GM23338 (cell line): ENCODE measurements around the gene SPATA13. TPM values are rescaled to one million over a fixed set of nuclear protein-coding genes. Genes with fewer than 3 reads are reported as not detected.

Source experiments
- ATAC-seq: fragments of 200-7000 bp; cut with Tn5 transposase; 3 replicates; pipeline ENCODE4 v1.9.1; 2020
- DNase-seq: peaks from one replicate; pipeline ENCODE4 v3.0.0-alpha.2; 2015; ENCODE audit warnings: low spot score
- H2AFZ ChIP-seq: fragments of 200-600 bp; sonication (generic); 2 replicates; pipeline ENCODE4 v1.8.0; 2016; ENCODE audit warnings: antibody characterized with exemption, mild to moderate bottlenecking, moderate library complexity
- H3F3A ChIP-seq: fragments of 200-600 bp; sonication (generic); replicated peaks from 2 replicates; pipeline ENCODE4 v1.8.0; 2017; ENCODE audit warnings: antibody characterized with exemption, mixed run types, low read depth
- H3K27ac ChIP-seq: fragments of 200-600 bp; sonication (generic); 2 replicates; pipeline ENCODE4 v1.6.1; 2016; ENCODE audit warnings: low read depth
- H3K27me3 ChIP-seq: fragments of 200-600 bp; sonication (generic); 2 replicates; pipeline ENCODE4 v1.8.0; 2016; ENCODE audit warnings: mild to moderate bottlenecking, mixed run types, moderate library complexity; ENCODE audit not compliant: insufficient read depth
- H3K36me3 ChIP-seq: fragments of 200-600 bp; sonication (generic); 2 replicates; pipeline ENCODE4 v1.8.0; 2016; ENCODE audit warnings: mild to moderate bottlenecking; ENCODE audit not compliant: insufficient read depth
- H3K4me1 ChIP-seq: fragments of 200-600 bp; sonication (generic); 2 replicates; pipeline ENCODE4 v1.8.0; 2016; ENCODE audit warnings: mild to moderate bottlenecking, moderate library complexity; ENCODE audit not compliant: insufficient read depth
- H3K4me2 ChIP-seq: fragments of 200-600 bp; sonication (generic); 2 replicates; pipeline ENCODE4 v1.7.1; 2017; ENCODE audit warnings: mixed run types
- H3K4me3 ChIP-seq: fragments of 200-600 bp; sonication (generic); 2 replicates; pipeline ENCODE4 v1.6.1; 2016; ENCODE audit warnings: mixed run types
- H3K79me2 ChIP-seq: fragments of 200-600 bp; sonication (generic); replicated peaks from 2 replicates; pipeline ENCODE4 v1.8.0; 2017; ENCODE audit warnings: mild to moderate bottlenecking; ENCODE audit not compliant: insufficient read depth
- H3K9me2 ChIP-seq: fragments of 200-600 bp; sonication (generic); 2 replicates; pipeline ENCODE4 v1.8.0; 2017; ENCODE audit not compliant: insufficient read depth
- H4K20me1 ChIP-seq: fragments of 200-600 bp; sonication (generic); replicated peaks from 2 replicates; pipeline ENCODE4 v1.8.0; 2017; ENCODE audit warnings: mild to moderate bottlenecking; ENCODE audit not compliant: insufficient read depth
- H3K27ac Mint-ChIP-seq: 2 replicates; pipeline ENCODE4 v1.8.0; 2020; ENCODE audit warnings: inconsistent platforms, mild to moderate bottlenecking, moderate library complexity, mixed read lengths
- H3K27me3 Mint-ChIP-seq: 3 replicates; pipeline ENCODE4 v1.8.0; 2022; ENCODE audit warnings: low read depth, mild to moderate bottlenecking, moderate library complexity, mixed read lengths, inconsistent platforms; ENCODE audit not compliant: insufficient read depth, poor library complexity
- H3K36me3 Mint-ChIP-seq: 3 replicates; pipeline ENCODE4 v1.8.0; 2021; ENCODE audit warnings: low read depth, mild to moderate bottlenecking, inconsistent platforms, moderate library complexity, mixed read lengths
- H3K4me1 Mint-ChIP-seq: 3 replicates; pipeline ENCODE4 v1.8.0; 2020; ENCODE audit warnings: mild to moderate bottlenecking, inconsistent platforms, mixed read lengths
- H3K4me3 Mint-ChIP-seq: 3 replicates; pipeline ENCODE4 v1.8.0; 2021; ENCODE audit warnings: moderate library complexity, mild to moderate bottlenecking, inconsistent platforms, mixed read lengths
- H3K9me3 Mint-ChIP-seq: 3 replicates; pipeline ENCODE4 v1.8.0; 2020; ENCODE audit warnings: moderate library complexity, mild to moderate bottlenecking, inconsistent platforms, mixed read lengths
- CREB1 ChIP-seq: fragments of 250-450 bp; sonication (Bioruptor Pico); IDR thresholded peaks from 2 replicates; pipeline ENCODE4 v1.5.0; 2020; ENCODE audit warnings: low read depth, mild to moderate bottlenecking, moderate library complexity
- EZH2phosphoT487 ChIP-seq: fragments of 200-600 bp; sonication (generic); IDR thresholded peaks from one replicate; pipeline ENCODE4 v1.8.1; 2018; ENCODE audit warnings: antibody characterized with exemption; ENCODE audit not compliant: unreplicated experiment
- NANOG ChIP-seq: IDR thresholded peaks from 2 replicates; pipeline ENCODE4 v1.6.1; 2016; ENCODE audit warnings: antibody characterized with exemption, borderline replicate concordance
- ZNF114 ChIP-seq: fragments of 250-450 bp; sonication (Bioruptor Pico); IDR thresholded peaks from 2 replicates; pipeline ENCODE4 v1.5.0; 2020; ENCODE audit warnings: mild to moderate bottlenecking, moderate library complexity
- ZNF331 ChIP-seq: fragments of 250-450 bp; sonication (Bioruptor Pico); IDR thresholded peaks from 2 replicates; pipeline ENCODE4 v1.5.0; 2020; ENCODE audit warnings: low read depth, mild to moderate bottlenecking, moderate library complexity
- polyA plus RNA-seq: library from polyadenylated mRNA; unstranded; fragments of >200 nt; fragmentation: Nextera tagmentation; extraction: Ambion mirVana; gene quantifications from 2 replicates; pipeline ENCODE4 v1.2.1, GENCODE V29; 2016
- total RNA-seq: library from RNA; depleted of rRNA; stranded (reverse); fragments of >200 nt; shearing (Covaris generic); gene quantifications from 2 replicates; pipeline ENCODE4 v1.2.3, GENCODE V29; 2014
- TF ChIP-seq, protein P1 (sequence below): fragments of 250-450 bp; sonication (Bioruptor Pico); IDR thresholded peaks from 2 replicates; pipeline ENCODE4 v1.5.0; 2020; ENCODE audit warnings: mild to moderate bottlenecking, moderate library complexity

Gene SPATA13
- total and polyA plus RNA-seq, 2 experiments from 2014 or later, result 11.9 to 45.7 TPM

DNA sequence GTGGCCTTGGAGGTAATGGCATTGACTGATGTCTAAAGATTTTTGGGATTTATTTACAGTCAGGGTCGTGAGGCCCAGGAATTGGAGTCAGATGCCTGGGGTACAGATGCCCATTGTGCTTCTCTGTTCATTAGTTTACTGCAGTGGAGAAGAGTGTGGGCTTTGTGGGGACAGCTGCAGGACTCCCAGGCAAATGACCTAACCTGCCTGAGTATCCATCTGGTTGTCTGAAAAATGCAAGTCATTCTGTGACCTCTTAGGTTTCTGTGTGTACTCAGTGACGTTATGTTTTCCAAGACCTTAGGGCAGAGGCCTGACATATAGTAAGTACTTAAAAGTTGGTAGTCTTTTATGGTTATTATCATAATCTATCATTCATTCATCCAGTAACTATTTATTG lies 60.5 kb downstream of the SPATA13 start (continued):
- TF ChIP-seq, protein P1, sequence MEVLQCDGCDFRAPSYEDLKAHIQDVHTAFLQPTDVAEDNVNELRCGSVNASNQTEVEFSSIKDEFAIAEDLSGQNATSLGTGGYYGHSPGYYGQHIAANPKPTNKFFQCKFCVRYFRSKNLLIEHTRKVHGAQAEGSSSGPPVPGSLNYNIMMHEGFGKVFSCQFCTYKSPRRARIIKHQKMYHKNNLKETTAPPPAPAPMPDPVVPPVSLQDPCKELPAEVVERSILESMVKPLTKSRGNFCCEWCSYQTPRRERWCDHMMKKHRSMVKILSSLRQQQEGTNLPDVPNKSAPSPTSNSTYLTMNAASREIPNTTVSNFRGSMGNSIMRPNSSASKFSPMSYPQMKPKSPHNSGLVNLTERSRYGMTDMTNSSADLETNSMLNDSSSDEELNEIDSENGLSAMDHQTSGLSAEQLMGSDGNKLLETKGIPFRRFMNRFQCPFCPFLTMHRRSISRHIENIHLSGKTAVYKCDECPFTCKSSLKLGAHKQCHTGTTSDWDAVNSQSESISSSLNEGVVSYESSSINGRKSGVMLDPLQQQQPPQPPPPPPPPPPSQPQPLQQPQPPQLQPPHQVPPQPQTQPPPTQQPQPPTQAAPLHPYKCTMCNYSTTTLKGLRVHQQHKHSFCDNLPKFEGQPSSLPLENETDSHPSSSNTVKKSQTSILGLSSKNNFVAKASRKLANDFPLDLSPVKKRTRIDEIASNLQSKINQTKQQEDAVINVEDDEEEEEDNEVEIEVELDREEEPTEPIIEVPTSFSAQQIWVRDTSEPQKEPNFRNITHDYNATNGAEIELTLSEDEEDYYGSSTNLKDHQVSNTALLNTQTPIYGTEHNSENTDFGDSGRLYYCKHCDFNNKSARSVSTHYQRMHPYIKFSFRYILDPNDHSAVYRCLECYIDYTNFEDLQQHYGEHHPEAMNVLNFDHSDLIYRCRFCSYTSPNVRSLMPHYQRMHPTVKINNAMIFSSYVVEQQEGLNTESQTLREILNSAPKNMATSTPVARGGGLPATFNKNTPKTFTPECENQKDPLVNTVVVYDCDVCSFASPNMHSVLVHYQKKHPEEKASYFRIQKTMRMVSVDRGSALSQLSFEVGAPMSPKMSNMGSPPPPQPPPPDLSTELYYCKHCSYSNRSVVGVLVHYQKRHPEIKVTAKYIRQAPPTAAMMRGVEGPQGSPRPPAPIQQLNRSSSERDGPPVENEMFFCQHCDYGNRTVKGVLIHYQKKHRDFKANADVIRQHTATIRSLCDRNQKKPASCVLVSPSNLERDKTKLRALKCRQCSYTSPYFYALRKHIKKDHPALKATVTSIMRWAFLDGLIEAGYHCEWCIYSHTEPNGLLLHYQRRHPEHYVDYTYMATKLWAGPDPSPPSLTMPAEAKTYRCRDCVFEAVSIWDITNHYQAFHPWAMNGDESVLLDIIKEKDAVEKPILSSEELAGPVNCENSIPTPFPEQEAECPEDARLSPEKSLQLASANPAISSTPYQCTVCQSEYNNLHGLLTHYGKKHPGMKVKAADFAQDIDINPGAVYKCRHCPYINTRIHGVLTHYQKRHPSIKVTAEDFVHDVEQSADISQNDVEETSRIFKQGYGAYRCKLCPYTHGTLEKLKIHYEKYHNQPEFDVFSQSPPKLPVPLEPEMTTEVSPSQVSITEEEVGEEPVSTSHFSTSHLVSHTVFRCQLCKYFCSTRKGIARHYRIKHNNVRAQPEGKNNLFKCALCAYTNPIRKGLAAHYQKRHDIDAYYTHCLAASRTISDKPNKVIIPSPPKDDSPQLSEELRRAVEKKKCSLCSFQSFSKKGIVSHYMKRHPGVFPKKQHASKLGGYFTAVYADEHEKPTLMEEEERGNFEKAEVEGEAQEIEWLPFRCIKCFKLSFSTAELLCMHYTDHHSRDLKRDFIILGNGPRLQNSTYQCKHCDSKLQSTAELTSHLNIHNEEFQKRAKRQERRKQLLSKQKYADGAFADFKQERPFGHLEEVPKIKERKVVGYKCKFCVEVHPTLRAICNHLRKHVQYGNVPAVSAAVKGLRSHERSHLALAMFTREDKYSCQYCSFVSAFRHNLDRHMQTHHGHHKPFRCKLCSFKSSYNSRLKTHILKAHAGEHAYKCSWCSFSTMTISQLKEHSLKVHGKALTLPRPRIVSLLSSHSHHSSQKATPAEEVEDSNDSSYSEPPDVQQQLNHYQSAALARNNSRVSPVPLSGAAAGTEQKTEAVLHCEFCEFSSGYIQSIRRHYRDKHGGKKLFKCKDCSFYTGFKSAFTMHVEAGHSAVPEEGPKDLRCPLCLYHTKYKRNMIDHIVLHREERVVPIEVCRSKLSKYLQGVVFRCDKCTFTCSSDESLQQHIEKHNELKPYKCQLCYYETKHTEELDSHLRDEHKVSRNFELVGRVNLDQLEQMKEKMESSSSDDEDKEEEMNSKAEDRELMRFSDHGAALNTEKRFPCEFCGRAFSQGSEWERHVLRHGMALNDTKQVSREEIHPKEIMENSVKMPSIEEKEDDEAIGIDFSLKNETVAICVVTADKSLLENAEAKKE (CRISPR knock-in tag), result no peak

DNA sequence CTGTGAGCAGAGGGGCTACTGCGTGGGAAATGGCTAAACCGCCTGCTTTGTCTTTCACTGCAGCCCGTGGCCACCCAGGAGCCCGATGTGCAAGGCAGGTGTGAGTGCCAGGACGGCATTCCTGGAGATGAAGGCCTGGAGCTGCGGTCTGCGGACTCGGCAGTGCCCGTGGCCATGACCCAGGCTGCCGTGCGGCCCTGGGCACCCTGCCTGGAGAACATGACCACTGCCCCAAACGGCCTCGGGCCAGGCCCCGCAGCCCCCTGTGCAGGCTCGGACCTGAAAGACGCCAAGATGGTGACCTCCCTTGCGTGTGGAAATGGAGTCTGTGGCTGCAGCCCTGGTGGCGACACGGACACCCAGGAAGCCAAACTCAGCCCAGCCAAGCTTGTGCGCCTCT lies 62.2 kb downstream of the SPATA13 start:
- no peaks in the 10 kb centered on the region for H3K36me3 ChIP-seq
- H3K4me3 ChIP-seq, result no peak overlapping the region
- H2AFZ ChIP-seq, result no peak overlapping the region
- ATAC-seq, result no peak
- Mint-ChIP-seq H3K27me3 (peaks cover 1% of the 10 kb centered on the region), H3K4me1 (peaks cover 42% of the 10 kb centered on the region), H3K27ac (no peak overlapping the region), H3K36me3 (no peaks in the 10 kb centered on the region), H3K4me3 (no peak overlapping the region), H3K9me3 (no peaks in the 10 kb centered on the region)
- no peaks in the 10 kb centered on the region for H3K9me2 ChIP-seq
- DNase-seq, result no peak
- no peaks in the 10 kb centered on the region for H4K20me1 ChIP-seq
- peaks cover 32% of the 10 kb centered on the region for H3K4me1 ChIP-seq
- no peaks in the 10 kb centered on the region for H3K27me3 ChIP-seq
- H3K79me2 ChIP-seq, result peaks cover 28% of the 10 kb centered on the region
- H3K27ac ChIP-seq, result no peak overlapping the region
- H3K4me2 ChIP-seq, result no peak overlapping the region
- H3F3A ChIP-seq, result no peaks in the 10 kb centered on the region
- TF ChIP-seq, protein P1 (CRISPR knock-in tag), result no peak
- TF ChIP-seq EZH2phosphoT487 (no peak), CREB1 (CRISPR knock-in tag) (no peak), NANOG (no peak), ZNF114 (CRISPR knock-in tag) (no peak), ZNF331 (CRISPR knock-in tag) (no peak)
